Germinal center (tissue), 1 donor: ENCODE results near the gene HOXB13.
"Not testable (repeated sequence)": the region's sequence is repeated elsewhere in the genome, so short reads cannot be mapped to it uniquely, and the experiment has no call there.

Source experiments
- DNase-seq: peaks from one replicate; pipeline ENCODE4 v3.0.0; 2012; ENCODE audit warnings: mixed read lengths, low spot score

HOXB13 gene

GRCh38 chr17:48726114-48726915 lies 2.2 kb downstream of the HOXB13 start:
- DNase-seq = no peak

DNA sequence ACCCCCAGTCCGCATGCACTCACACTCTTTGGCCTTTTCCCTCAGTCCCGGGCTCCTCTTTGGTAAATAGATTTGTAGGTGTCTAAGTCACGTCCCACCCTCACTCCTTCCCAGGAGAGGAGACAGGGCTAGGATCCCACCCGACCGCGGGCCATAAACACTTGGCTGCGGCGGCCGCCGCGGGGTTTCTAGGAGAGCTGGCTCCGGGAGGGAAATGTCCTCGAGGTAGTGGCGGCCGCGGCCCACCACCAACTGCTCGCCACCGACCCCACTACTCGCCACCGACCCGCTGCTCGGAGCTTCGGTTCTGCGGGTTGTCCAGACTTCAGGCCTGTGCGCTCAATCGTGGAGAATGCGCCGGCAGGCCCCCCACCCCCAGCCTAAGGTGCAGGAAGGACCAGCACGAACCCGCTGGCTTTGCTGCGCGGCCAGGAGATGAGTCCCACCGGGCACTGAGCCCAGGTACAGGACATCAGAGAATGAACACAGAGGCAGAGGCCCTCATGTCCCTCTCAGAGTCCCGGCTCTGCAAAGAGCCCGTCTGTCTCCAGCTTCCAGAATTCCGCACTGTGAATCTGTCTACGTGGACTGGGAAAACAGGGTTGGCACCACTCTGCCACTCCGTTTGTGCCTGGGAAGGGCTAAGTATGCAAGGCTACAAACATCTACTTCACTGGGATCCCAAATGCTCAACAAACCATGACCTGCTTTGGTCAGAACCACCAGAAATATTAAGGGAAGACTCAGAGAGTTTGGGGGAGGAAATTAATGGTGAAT lies 3.1 kb downstream of the HOXB13 start:
- no peak for DNase-seq

DNA sequence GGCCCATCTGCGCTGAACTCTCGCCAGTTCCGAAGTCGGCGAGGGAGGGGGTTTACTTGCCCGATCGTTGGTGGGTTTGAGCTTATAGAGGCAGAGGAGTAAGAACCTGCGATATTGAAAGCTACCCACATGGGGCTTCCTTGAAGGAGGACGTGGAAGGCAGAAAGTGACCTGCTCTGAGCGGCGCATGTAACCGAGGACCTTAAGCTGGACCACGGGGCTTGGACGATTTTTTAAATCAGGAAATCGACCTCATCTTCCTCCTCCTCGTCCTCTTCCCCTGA lies 3.6 kb downstream of the HOXB13 start:
- DNase-seq = no peak

DNA sequence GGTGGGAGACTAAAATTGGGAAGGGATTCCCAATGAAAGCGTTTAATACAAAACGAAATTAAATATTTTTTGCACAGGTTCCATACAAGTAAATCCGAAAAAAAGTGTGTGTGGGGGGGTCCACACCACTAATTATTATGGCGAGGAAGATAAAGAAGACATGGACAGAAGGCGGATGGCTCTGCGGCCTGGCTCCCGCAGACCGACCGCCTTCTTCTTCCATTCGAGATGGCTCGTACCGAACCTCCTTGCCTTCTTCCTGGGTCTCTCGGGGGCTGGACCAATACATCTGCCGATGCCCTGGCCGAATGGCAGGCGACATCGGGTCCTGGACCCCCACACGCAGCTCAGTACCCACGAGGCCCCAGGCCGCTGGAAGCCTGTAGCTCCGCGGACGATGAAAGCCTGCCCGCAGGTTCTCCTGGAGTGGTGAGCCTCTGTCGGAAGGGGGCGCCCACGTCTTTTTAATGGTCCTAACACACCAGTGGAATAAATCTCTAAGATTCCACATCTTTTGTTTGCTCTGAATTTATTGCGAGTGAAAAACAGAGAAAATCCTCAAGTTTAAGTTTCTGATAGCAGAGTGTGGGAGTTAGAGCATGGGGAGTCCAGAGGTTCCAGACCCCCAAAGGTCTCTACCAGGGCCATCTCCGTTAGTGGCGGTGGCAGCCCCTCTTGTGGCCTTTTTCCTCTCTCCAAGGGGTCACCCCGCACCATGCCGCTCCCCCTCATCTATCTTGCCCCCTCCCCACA lies 4.1 kb downstream of the HOXB13 start:
- peak; percentile 46 for DNase-seq

DNA sequence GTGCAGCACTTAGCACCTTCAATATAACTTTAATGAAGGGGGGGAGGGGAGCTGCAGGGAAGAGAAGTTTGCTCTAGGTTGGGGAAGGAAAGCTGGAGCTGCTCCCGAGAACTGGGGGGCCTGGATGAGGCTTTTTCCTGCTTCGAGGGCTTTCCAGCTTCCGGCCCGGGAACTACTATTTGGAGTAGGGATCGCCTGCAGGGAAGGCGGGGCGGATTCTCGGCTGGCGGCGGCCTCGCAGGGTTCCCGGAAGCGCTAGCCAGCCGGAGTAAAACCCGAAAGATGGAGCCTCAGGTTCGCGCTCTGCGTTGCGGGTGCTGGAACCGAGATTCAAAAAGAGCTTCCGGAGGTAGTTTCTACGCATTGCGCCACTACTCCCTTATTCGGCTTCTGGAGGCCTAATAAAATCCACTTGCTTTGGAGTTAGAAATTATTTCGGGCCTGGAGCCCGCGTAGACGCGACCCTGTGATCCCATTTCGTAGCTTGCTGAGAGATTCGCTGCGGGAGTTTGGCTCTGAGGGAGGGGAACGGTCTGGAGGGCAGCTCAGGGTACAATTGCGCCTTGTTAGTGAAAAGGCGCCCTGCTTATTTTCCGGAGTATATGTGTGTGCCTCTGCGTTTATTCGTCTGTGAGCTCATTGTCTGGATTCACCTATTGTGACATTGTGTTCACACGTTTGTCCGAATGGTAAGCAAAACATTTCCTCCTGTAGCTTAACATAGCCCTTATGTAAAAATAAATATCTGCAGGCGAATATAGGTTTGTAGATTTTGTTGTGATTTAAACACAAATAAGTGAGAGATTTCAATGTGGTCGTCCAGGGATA lies 4.9 kb downstream of the HOXB13 start:
- no peak for DNase-seq

DNA sequence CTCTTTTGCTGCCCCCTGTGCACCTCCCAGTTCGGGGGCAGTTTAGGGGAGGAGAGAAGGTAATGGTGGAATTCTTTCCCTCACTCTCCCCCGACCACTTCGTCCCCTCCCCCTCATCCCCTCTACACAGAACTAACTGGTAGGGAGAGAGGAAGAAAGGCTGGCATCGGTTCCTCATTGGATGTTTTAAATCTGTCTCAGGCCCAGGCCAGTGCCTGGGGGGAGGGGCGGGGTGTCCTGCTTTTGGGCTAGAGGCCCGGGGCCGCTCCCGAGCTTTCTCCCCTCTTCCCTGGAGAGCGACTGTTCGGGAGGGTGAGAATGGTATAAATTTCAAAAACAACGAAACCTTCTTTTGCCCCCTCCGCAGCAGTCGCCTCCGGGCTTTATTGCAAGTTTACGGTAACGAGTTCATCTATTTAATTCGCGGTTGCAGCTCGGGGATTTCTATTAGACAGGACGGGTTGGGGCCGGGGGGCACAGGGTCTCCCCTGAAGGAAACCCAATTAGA lies 5.6 kb downstream of the HOXB13 start, which contains the start of gene PRAC2:
PRAC2 (plus strand) TSS at position 271 of the 508 bp plus-strand sequence. CDS start 1,226 bp downstream, outside the sequence.
- no peak for DNase-seq

DNA sequence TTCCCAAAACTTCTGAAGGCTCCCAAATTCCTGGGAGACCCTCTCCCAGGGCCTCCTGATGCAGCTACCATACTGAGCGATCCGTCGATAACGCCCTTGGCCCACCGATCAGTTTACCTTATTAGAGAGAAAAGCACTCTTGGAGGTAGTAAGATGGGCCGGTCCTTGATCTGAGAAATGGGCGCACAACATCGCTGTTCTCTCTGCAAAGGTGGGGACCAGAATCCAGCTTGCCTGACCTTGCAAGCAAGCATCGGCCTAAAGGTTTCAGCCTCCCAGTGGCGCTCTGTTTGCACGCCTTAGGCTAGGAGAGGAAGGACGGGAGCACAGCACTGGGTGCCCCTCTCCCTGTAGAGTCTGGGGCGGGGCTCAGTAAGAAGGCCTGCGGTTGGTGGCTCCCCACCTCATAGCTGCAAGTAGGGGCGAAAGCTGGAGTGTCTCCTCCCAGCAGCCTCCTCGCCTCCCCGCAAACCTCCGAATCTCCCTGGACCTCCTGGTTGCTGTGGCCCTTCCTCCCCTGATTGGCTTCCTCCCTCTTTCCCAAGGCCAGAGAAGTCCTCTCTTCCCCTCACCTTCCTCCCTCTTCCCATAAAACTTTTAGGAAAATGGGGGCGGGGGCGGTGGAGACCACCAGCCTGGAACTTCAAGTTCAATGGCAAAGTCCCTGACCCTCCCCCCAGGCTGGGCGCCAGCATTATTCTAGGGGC lies 6.2 kb downstream of the HOXB13 start, which contains the start of gene PRAC1:
PRAC1 (minus strand) TSS at position 318 of the 707 bp plus-strand sequence; CDS start at position 192, 126 bp downstream.
- DNase-seq = no peak

- DNase-seq = no peak
These were observed 7.5 kb downstream of the HOXB13 start for GRCh38 chr17:48721009-48721402.

- DNase-seq = no peak
These were observed 8.1 kb downstream of the HOXB13 start for GRCh38 chr17:48720266-48721008.

- no peak for DNase-seq
These were observed 8.8 kb downstream of the HOXB13 start for GRCh38 chr17:48719642-48720265.

DNA sequence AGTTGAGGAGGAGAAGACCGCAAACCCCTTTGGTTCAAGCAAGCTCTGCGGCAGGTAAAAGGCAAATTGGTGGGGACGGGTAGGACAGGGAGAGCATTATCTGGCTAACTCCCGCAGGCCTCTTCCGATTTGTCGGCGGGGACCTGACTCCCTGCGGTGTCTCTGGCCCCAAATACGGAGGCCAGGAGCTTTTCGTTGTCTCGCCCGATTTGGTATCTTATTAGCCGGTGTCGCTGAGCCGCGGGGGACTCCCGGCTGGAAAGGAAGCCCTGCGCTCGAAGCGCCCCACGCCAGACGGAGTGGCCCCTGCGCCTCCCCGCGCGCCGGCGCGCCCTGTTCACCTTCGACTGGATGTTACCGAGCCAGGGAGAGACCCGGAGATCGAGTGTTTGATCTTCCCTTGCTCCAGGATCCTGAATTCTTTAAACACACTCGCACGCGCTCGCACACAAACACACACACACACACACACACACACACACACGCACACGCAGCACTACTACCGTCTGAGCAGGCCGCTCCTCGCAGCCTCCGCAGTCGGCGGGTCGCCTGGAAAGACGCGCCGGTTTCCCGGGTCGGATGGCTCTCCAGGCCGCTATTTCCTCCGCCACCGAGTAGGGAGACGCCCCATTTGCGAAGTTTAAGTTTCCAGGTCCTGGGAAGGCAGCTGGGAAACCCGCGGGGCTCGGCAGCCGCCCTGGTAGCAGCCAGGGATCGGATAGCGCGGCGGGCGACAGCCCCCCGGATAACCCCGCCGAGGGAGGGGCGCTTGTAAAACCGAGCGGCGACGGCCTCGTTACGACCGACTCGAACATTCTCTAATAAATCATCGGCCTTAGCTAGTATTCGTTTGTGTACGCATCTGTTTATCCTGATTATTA lies 9.5 kb downstream of the HOXB13 start:
- no peak for DNase-seq

GRCh38 chr17:48718227-48718760 lies 10.3 kb downstream of the HOXB13 start:
- no peak for DNase-seq

DNA sequence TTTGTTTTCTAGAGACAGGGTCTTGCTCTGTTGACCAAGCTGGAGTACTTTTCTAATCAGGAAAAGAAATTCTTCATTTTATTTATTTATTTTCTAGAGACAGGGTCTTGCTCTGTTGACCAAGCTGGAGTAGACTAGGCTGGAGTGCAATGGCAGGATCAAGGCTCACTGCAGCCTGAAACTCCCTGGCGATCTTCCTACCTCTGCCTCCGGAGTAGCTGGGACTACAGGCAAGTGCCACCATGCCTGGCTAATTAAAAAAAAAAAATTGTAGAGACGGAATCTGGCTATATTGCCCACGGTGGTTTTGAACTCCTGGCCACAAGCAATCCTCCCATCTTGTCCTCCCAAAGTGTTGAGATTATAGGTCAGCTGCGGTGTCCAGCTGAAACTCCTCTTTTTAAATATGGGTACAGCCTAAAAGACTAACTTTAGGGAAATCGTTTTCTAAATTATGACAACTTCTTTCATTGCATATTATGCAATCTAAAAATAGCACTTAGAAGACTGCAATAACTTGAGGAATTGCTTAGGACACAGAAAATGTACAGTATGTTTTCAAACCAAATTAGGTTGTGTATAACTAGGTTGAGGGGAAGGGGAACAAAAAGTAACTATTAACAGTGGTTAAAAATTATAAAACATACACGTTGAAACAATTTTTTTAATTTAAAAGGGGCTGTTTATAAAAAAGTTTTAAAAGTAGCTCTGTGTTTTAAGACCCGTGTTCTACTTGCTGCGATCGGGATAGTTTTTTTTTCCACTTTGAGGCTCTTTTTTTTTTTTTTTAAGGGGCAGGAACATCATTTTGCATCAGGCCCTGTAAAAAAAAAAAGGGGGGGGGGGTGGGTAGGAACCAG lies 11.0 kb downstream of the HOXB13 start:
- DNase-seq = no peak

GRCh38 chr17:48716549-48716948 lies 12.0 kb downstream of the HOXB13 start:
- not testable (repeated sequence) for DNase-seq

- no peak for DNase-seq
These were observed 12.8 kb downstream of the HOXB13 start for GRCh38 chr17:48715496-48716399.

DNA sequence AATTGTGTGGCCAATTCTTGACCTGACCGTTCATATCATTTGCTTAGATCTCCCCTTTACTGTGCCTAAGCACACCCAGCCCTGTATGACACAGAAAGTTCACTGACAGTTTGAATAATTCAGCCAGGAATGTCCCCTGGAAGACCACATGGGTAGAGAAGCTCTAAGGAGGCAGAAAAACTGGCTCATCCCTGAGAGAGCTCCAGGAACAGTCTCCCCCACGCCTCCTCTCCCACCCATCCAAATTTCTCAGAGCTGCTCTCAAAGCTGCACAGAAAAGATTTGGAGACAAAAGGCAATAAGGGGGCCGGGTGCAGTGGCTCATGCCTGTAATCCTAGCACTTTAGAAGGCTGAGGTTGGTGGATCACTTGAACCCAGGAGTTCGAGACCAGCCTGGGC lies 17.4 kb downstream of the HOXB13 start:
- no peak for DNase-seq
